Adrenal gland (tissue), 5 donors: ENCODE data around the gene GRM8.

ENCODE experiments used
- POLR2A ChIP-seq, 2 donors: fragments of 450-650 bp; IDR thresholded peaks; one replicate each; pipeline ENCODE4 v1.6.1; 2017; ENCODE audit warnings: antibody characterized with exemption in 2 of 2, mild to moderate bottlenecking in 2 of 2, moderate library complexity in 1 of 2
- TF ChIP-seq, protein P1 (sequence below), 6 experiments: fragments of 450-650 bp in 4 of 6; fragments of 200-600 bp in 2 of 6; sonication (generic) in 1 of 6; IDR thresholded peaks; 1 replicate in 5 of 6; 2 replicates in 1 of 6; pipeline versions ENCODE4 v1.5.1 to v1.8.0; 2016 to 2021; ENCODE audit warnings: antibody characterized with exemption in 6 of 6, mild to moderate bottlenecking in 2 of 6, moderate library complexity in 1 of 6
- donor health status: DM: no; HTN: no; CAD: no.

DNA sequence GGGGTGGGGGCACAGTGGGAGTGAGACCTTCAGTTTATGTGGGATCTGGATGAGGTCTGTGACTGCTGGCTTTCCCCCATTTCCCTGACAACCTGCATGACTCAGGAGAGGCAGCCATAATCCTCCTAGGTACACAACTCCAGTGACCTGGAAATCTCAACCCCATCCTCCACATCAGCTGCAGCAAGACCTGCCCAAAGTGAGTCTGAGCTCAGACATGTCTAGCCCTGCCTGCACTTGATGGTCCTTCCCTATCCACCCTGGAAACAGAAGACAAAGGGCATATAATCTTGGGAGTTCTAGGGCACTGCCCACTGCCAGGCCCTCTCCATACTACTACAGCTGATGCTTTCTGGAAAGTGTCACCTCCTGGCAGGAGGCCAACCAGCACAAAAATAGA, 75.6 kb downstream of the GRM8 start:
- TF ChIP-seq POLR2A (IDR thresholded peaks at IDR 0.05) = no peak
- TF ChIP-seq, protein P1, sequence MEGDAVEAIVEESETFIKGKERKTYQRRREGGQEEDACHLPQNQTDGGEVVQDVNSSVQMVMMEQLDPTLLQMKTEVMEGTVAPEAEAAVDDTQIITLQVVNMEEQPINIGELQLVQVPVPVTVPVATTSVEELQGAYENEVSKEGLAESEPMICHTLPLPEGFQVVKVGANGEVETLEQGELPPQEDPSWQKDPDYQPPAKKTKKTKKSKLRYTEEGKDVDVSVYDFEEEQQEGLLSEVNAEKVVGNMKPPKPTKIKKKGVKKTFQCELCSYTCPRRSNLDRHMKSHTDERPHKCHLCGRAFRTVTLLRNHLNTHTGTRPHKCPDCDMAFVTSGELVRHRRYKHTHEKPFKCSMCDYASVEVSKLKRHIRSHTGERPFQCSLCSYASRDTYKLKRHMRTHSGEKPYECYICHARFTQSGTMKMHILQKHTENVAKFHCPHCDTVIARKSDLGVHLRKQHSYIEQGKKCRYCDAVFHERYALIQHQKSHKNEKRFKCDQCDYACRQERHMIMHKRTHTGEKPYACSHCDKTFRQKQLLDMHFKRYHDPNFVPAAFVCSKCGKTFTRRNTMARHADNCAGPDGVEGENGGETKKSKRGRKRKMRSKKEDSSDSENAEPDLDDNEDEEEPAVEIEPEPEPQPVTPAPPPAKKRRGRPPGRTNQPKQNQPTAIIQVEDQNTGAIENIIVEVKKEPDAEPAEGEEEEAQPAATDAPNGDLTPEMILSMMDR (IDR thresholded peaks at IDR 0.05) = no peak
